Measurements from ENCODE around the gene SULT4A1.

Gene SULT4A1

DNA sequence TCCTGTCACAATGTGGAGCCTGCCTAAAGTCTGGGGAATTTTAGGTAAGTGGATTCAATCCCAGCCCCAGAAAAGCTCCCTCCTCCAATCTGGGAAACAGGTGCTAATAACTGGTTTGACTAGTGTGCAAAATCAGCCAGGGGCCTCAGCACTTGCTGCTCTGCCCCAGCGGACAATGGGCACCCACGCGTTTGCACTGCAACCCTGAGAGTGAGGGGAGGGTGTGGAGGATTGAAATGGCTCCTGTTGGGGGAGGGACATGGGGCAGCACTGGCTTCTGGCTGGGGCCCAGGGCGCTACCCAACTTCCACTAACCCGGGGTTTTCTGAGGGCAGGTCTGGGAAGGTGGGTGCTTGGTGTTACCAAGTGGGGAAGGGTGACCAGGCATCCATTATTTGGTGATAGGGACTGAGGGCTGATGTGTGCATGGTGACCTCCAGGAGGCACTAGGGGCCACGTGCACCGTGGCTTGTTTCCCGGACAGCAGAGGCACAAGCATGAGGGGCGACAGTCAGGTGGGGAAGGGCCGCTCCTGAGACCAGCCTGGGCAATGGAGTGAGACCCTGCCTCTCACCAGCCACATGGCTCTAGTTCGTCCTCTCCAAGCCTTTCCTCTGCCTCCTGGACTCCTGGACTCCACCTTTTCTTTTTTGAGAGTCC lies 33.8 kb upstream of the SULT4A1 start:
- no peak overlapping the region for H3K4me2 ChIP-seq (ENCODE audit: insufficient read depth, low read length)
- H3K4me3 ChIP-seq (ENCODE audit: low read depth in 1 of 2, low read length in 2 of 2) = no peak overlapping the region
- no peaks in the 10 kb centered on the region for H3K4me1 ChIP-seq (ENCODE audit: insufficient read depth, low read length)
- H3K27ac ChIP-seq (ENCODE audit: low read length) = no peak overlapping the region
- H3K27me3 ChIP-seq (ENCODE audit: insufficient read depth, low read length, poor library complexity) = no peaks in the 10 kb centered on the region
- no peaks in the 10 kb centered on the region for H3K9me3 ChIP-seq (ENCODE audit: insufficient read depth, low read length, severe bottlenecking)
- no peak overlapping the region for H2AFZ ChIP-seq (ENCODE audit: low read depth, low read length)
- H3K36me3 ChIP-seq (ENCODE audit: insufficient read depth, low read length) = no peaks in the 10 kb centered on the region
- ATAC-seq (ENCODE audit: insufficient read depth, low read depth) = no peak
- no peak for TF ChIP-seq EZH2 (IDR thresholded peaks at IDR 0.05; ENCODE audit: borderline replicate concordance, low read depth, low read length, severe bottlenecking)
- TF ChIP-seq, protein P1, sequence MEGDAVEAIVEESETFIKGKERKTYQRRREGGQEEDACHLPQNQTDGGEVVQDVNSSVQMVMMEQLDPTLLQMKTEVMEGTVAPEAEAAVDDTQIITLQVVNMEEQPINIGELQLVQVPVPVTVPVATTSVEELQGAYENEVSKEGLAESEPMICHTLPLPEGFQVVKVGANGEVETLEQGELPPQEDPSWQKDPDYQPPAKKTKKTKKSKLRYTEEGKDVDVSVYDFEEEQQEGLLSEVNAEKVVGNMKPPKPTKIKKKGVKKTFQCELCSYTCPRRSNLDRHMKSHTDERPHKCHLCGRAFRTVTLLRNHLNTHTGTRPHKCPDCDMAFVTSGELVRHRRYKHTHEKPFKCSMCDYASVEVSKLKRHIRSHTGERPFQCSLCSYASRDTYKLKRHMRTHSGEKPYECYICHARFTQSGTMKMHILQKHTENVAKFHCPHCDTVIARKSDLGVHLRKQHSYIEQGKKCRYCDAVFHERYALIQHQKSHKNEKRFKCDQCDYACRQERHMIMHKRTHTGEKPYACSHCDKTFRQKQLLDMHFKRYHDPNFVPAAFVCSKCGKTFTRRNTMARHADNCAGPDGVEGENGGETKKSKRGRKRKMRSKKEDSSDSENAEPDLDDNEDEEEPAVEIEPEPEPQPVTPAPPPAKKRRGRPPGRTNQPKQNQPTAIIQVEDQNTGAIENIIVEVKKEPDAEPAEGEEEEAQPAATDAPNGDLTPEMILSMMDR (IDR thresholded peaks at IDR 0.05; ENCODE audit: borderline replicate concordance, extremely low read depth, low read length, poor library complexity, severe bottlenecking) = no peak
- H3K9ac ChIP-seq (ENCODE audit: low read depth, low read length) = no peak overlapping the region
- no peak for DNase-seq
- no peaks in the 10 kb centered on the region for H3K79me2 ChIP-seq (ENCODE audit: insufficient read depth, low read length)
- peaks cover 17% of the 10 kb centered on the region for H4K20me1 ChIP-seq (ENCODE audit: insufficient read depth, low read length)

GRCh38 chr22:43894122-43894521 lies 31.8 kb upstream of the SULT4A1 start:
- H3K79me2 ChIP-seq (ENCODE audit: insufficient read depth, low read length) = no peaks in the 10 kb centered on the region
- no peak overlapping the region for H3K27ac ChIP-seq (ENCODE audit: low read length)
- no peak overlapping the region for H3K9ac ChIP-seq (ENCODE audit: low read depth, low read length)
- H3K36me3 ChIP-seq (ENCODE audit: insufficient read depth, low read length) = no peaks in the 10 kb centered on the region
- DNase-seq (no peak), ATAC-seq (ENCODE audit: insufficient read depth, low read depth) (no peak)
- no peak for TF ChIP-seq EZH2 (IDR thresholded peaks at IDR 0.05; ENCODE audit: borderline replicate concordance, low read depth, low read length, severe bottlenecking)
- TF ChIP-seq, protein P1 (IDR thresholded peaks at IDR 0.05; ENCODE audit: borderline replicate concordance, extremely low read depth, low read length, poor library complexity, severe bottlenecking) = no peak
- no peak overlapping the region for H2AFZ ChIP-seq (ENCODE audit: low read depth, low read length)
- H3K4me3 ChIP-seq (ENCODE audit: low read depth in 1 of 2, low read length in 2 of 2) = no peak overlapping the region
- H3K4me2 ChIP-seq (ENCODE audit: insufficient read depth, low read length) = no peak overlapping the region
- peaks cover 17% of the 10 kb centered on the region; the same call in 1 of the 2 replicates for H4K20me1 ChIP-seq (ENCODE audit: insufficient read depth, low read length)
- no peaks in the 10 kb centered on the region for H3K4me1 ChIP-seq (ENCODE audit: insufficient read depth, low read length)
- H3K9me3 ChIP-seq (ENCODE audit: insufficient read depth, low read length, severe bottlenecking) = no peaks in the 10 kb centered on the region
- H3K27me3 ChIP-seq (ENCODE audit: insufficient read depth, low read length, poor library complexity) = no peaks in the 10 kb centered on the region

DNA sequence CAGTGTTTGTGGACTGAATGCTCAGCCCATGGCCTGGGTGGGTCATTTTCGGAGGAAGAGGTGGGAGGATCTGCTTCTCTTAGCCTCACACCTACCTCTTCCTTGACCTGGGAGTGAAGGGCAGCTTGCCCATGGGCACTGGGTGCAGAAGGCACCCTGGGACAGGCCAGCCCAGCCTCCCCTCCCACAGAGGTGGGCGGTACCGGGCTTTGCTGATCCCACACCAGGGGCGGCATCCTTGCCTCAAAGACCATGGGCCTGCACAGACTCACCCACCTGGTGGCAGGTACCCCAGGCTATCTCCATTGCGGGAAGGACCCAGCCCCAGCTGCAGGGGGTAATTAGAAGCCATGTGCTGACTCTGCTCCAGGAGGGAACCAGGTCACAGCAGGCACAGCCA lies 31.0 kb upstream of the SULT4A1 start:
- peaks cover 19% of the 10 kb centered on the region; the same call in 1 of the 2 replicates for H4K20me1 ChIP-seq (ENCODE audit: insufficient read depth, low read length)
- H3K4me2 ChIP-seq (ENCODE audit: insufficient read depth, low read length) = no peak overlapping the region
- ATAC-seq (ENCODE audit: insufficient read depth, low read depth) = no peak
- no peak overlapping the region for H3K4me3 ChIP-seq (ENCODE audit: low read depth in 1 of 2, low read length in 2 of 2)
- no peaks in the 10 kb centered on the region for H3K36me3 ChIP-seq (ENCODE audit: insufficient read depth, low read length)
- no peaks in the 10 kb centered on the region for H3K9me3 ChIP-seq (ENCODE audit: insufficient read depth, low read length, severe bottlenecking)
- H3K4me1 ChIP-seq (ENCODE audit: insufficient read depth, low read length) = no peaks in the 10 kb centered on the region
- no peak overlapping the region for H3K27ac ChIP-seq (ENCODE audit: low read length)
- DNase-seq = no peak
- no peak overlapping the region for H2AFZ ChIP-seq (ENCODE audit: low read depth, low read length)
- TF ChIP-seq, protein P1 (IDR thresholded peaks at IDR 0.05; ENCODE audit: borderline replicate concordance, extremely low read depth, low read length, poor library complexity, severe bottlenecking) = no peak
- TF ChIP-seq EZH2 (IDR thresholded peaks at IDR 0.05; ENCODE audit: borderline replicate concordance, low read depth, low read length, severe bottlenecking) = no peak
- H3K9ac ChIP-seq (ENCODE audit: low read depth, low read length) = no peak overlapping the region
- no peaks in the 10 kb centered on the region for H3K79me2 ChIP-seq (ENCODE audit: insufficient read depth, low read length)
- H3K27me3 ChIP-seq (ENCODE audit: insufficient read depth, low read length, poor library complexity) = no peaks in the 10 kb centered on the region

Measured in DND-41 (cell line).